H1 (cell line): ENCODE results near the gene PRSS8. TPM values are rescaled to one million over a fixed set of nuclear protein-coding genes. Genes with fewer than 3 reads are reported as not detected.

Experiments used
- CTCF ChIA-PET: fragments of 300-600 bp; sonication (Branson Sonifier 250); formaldehyde crosslinking; loops from one replicate; lab custom pipeline; 2021; ENCODE audit not compliant: partially characterized antibody; lab: Charles Lee
- POLR2A ChIA-PET: fragments of 300-600 bp; sonication (Branson Sonifier 250); formaldehyde crosslinking; loops from one replicate; lab custom pipeline; 2021; ENCODE audit warnings: inconsistent platforms; ENCODE audit not compliant: partially characterized antibody; lab: Charles Lee
- DNase-seq, 2 experiments: peaks; one replicate each; pipeline versions ENCODE4 v3.0.0 to v3.0.0-alpha.2; 2010 to 2022; ENCODE audit warnings: low spot score in 2 of 2, low read depth in 1 of 2, mixed read lengths in 1 of 2
- FAIRE-seq: peaks from 2 replicates; lab custom pipeline; 2011; peaks lifted over from hg19 to GRCh38; lab: Jason Lieb, UNC
- H2AFZ ChIP-seq: 2 replicates; pipeline ENCODE4 v1.8.1; 2012; ENCODE audit warnings: low read length, inconsistent platforms
- H2AK5ac ChIP-seq: 2 replicates; pipeline ENCODE4 v1.6.1; 2013; ENCODE audit warnings: low read depth, low read length
- H2BK120ac ChIP-seq: replicated peaks from 2 replicates; pipeline ENCODE3; 2013; ENCODE audit warnings: low read depth, low read length, inconsistent platforms
- H2BK12ac ChIP-seq: 2 replicates; pipeline ENCODE4 v1.6.1; 2013; ENCODE audit warnings: low read depth, low read length
- H2BK15ac ChIP-seq: 2 replicates; pipeline ENCODE4 v1.6.1; 2013; ENCODE audit warnings: low read length
- H2BK20ac ChIP-seq: 2 replicates; pipeline ENCODE4 v1.6.1; 2013; ENCODE audit warnings: low read length
- H2BK5ac ChIP-seq: 2 replicates; pipeline ENCODE4 v1.6.1; 2013; ENCODE audit warnings: low read depth, low read length
- H3K14ac ChIP-seq: 2 replicates; pipeline ENCODE4 v1.6.1; 2013; ENCODE audit warnings: inconsistent platforms; ENCODE audit not compliant: insufficient read length
- H3K18ac ChIP-seq: 2 replicates; pipeline ENCODE4 v1.6.1; 2013; ENCODE audit warnings: low read length; ENCODE audit errors: extremely low read depth
- H3K23ac ChIP-seq: 2 replicates; pipeline ENCODE4 v1.6.1; 2013; ENCODE audit warnings: inconsistent platforms; ENCODE audit not compliant: insufficient read length
- H3K23me2 ChIP-seq: 2 replicates; pipeline ENCODE4 v1.6.1; 2013; ENCODE audit warnings: low read depth, low read length
- H3K27ac ChIP-seq: 2 replicates; pipeline ENCODE4 v1.6.1; 2011; ENCODE audit warnings: low read depth, low read length, inconsistent platforms
- H3K27me3 ChIP-seq, 4 experiments: replicated peaks in 1 of 4; 1 replicate in 1 of 4; 2 replicates in 3 of 4; pipeline versions ENCODE4 v1.6.1 to v1.8.1; 2011 to 2013; ENCODE audit warnings: low read length in 3 of 4, mild to moderate bottlenecking in 3 of 4, inconsistent platforms in 2 of 4, mixed read lengths in 2 of 4, moderate library complexity in 1 of 4; ENCODE audit not compliant: control insufficient read depth in 3 of 4, insufficient read depth in 3 of 4; ENCODE audit errors: extremely low read depth in 1 of 4
- H3K36me3 ChIP-seq, 4 experiments: 2 replicates each; pipeline versions ENCODE4 v1.6.1 to v1.8.1; 2011 to 2013; ENCODE audit warnings: mild to moderate bottlenecking in 4 of 4, low read length in 3 of 4, moderate library complexity in 2 of 4, control low read depth in 1 of 4, inconsistent platforms in 1 of 4; ENCODE audit not compliant: insufficient read depth in 4 of 4, control insufficient read depth in 2 of 4
- H3K4ac ChIP-seq: replicated peaks from 2 replicates; pipeline ENCODE3; 2013; ENCODE audit warnings: low read length, low read depth, mixed read lengths, inconsistent platforms; ENCODE audit not compliant: insufficient read length
- H3K4me1 ChIP-seq, 4 experiments: replicated peaks in 1 of 4; 1 replicate in 1 of 4; 2 replicates in 3 of 4; pipeline versions ENCODE4 v1.6.1 to v1.8.1; 2011 to 2013; ENCODE audit warnings: low read length in 3 of 4, inconsistent platforms in 2 of 4, mixed read lengths in 1 of 4; ENCODE audit not compliant: insufficient read depth in 4 of 4, control insufficient read depth in 3 of 4
- H3K4me2 ChIP-seq, 2 experiments: 2 replicates each; pipeline versions ENCODE4 v1.6.1 to v1.8.1; 2011 to 2013; ENCODE audit warnings: low read depth in 2 of 2, low read length in 2 of 2, control low read depth in 1 of 2, inconsistent platforms in 1 of 2, mild to moderate bottlenecking in 1 of 2; ENCODE audit not compliant: insufficient read depth in 1 of 2
- H3K4me3 ChIP-seq, 4 experiments: fragments of 200-600, 300-600 bp in 1 of 4; sonication (generic), shearing (Covaris generic), sonication (Bioruptor Twin) in 1 of 4; 2 replicates each; pipeline versions ENCODE4 v1.5.1 to v1.8.1; 2011 to 2016; ENCODE audit warnings: low read length in 4 of 4, low read depth in 3 of 4, control low read depth in 2 of 4, inconsistent platforms in 2 of 4, mild to moderate bottlenecking in 2 of 4, mixed read lengths in 1 of 4, moderate library complexity in 1 of 4; ENCODE audit not compliant: insufficient read depth in 2 of 4; ENCODE audit errors: extremely low read depth in 1 of 4
- H3K56ac ChIP-seq: replicated peaks from 2 replicates; pipeline ENCODE3; 2013; ENCODE audit warnings: low read depth, mild to moderate bottlenecking, mixed read lengths, low read length, inconsistent platforms; ENCODE audit not compliant: insufficient read length
- H3K79me1 ChIP-seq: 2 replicates; pipeline ENCODE4 v1.6.1; 2013; ENCODE audit warnings: low read depth, low read length, control low read depth
- H3K79me2 ChIP-seq, 2 experiments: 2 replicates each; pipeline versions ENCODE4 v1.6.1 to v1.8.1; 2012 to 2013; ENCODE audit warnings: low read length in 2 of 2, mild to moderate bottlenecking in 2 of 2, inconsistent platforms in 1 of 2; ENCODE audit not compliant: insufficient read depth in 2 of 2, control insufficient read depth in 1 of 2
- H3K9ac ChIP-seq, 4 experiments: replicated peaks in 1 of 4; 1 replicate in 1 of 4; 2 replicates in 3 of 4; pipeline versions ENCODE4 v1.6.1 to v1.8.1; 2011 to 2013; ENCODE audit warnings: low read depth in 3 of 4, low read length in 3 of 4, control low read depth in 2 of 4, mild to moderate bottlenecking in 2 of 4, moderate library complexity in 2 of 4, inconsistent platforms in 1 of 4; ENCODE audit errors: extremely low read depth in 1 of 4
- H3K9me3 ChIP-seq, 2 experiments: 2 replicates each; pipeline versions ENCODE4 v1.6.1 to v1.8.1; 2012 to 2013; ENCODE audit warnings: mild to moderate bottlenecking in 2 of 2, moderate library complexity in 2 of 2, control low read depth in 1 of 2, inconsistent platforms in 1 of 2, low read depth in 1 of 2, low read length in 1 of 2, mixed read lengths in 1 of 2; ENCODE audit not compliant: insufficient read depth in 2 of 2
- H4K20me1 ChIP-seq, 2 experiments: replicated peaks in 1 of 2; 2 replicates each; pipeline versions ENCODE3 to v1.8.1; 2011 to 2013; ENCODE audit warnings: inconsistent platforms in 2 of 2, low read length in 2 of 2, mild to moderate bottlenecking in 1 of 2; ENCODE audit not compliant: insufficient read depth in 2 of 2, control insufficient read depth in 1 of 2
- H4K5ac ChIP-seq: 2 replicates; pipeline ENCODE4 v1.6.1; 2013; ENCODE audit warnings: low read length, low read depth, mixed read lengths, inconsistent platforms; ENCODE audit not compliant: insufficient read length
- H4K8ac ChIP-seq: 2 replicates; pipeline ENCODE4 v1.8.0; 2013; ENCODE audit warnings: mild to moderate bottlenecking, moderate library complexity, low read length, inconsistent platforms; ENCODE audit not compliant: insufficient read depth; ENCODE audit errors: extremely low read depth
- H4K91ac ChIP-seq: replicated peaks from 2 replicates; pipeline ENCODE3; 2013; ENCODE audit warnings: low read length, mixed read lengths, inconsistent platforms; ENCODE audit not compliant: insufficient read length
- CEBPB ChIP-seq: IDR thresholded peaks from 2 replicates; pipeline ENCODE4 v1.6.1; 2012; ENCODE audit warnings: low read depth, low read length
- CTBP2 ChIP-seq: IDR thresholded peaks from 2 replicates; pipeline ENCODE4 v1.7.0; 2011; ENCODE audit warnings: borderline replicate concordance, mild to moderate bottlenecking, moderate library complexity, mixed read lengths, low read length; ENCODE audit not compliant: insufficient read depth, insufficient read length
- GABPA ChIP-seq: IDR thresholded peaks from 2 replicates; pipeline ENCODE4 v1.6.1; 2011; ENCODE audit warnings: mild to moderate bottlenecking, low read length, moderate library complexity, borderline replicate concordance; ENCODE audit not compliant: insufficient read depth
- GTF2F1 ChIP-seq: IDR thresholded peaks from 2 replicates; pipeline ENCODE4 v1.6.1; 2012; ENCODE audit warnings: low read depth, low read length, improper control_type of control experiment, borderline replicate concordance
- HDAC2 ChIP-seq, 2 experiments: fragments of 300-600 bp in 1 of 2; sonication (generic) in 1 of 2; IDR thresholded peaks; 2 replicates each; pipeline ENCODE4 v1.6.1; 2011 to 2012; ENCODE audit warnings: low read depth in 2 of 2, low read length in 2 of 2, mild to moderate bottlenecking in 2 of 2, moderate library complexity in 2 of 2, borderline replicate concordance in 1 of 2, inconsistent platforms in 1 of 2
- KDM1A ChIP-seq: fragments of 200-600, 300-600 bp; sonication (generic); IDR thresholded peaks from 2 replicates; pipeline ENCODE4 v1.7.1; 2016; ENCODE audit warnings: mild to moderate bottlenecking, low read length, borderline replicate concordance
- RBBP5 ChIP-seq: IDR thresholded peaks from 2 replicates; pipeline ENCODE4 v1.7.1; 2012; ENCODE audit warnings: low read depth, mild to moderate bottlenecking, inconsistent platforms, low read length, moderate library complexity, borderline replicate concordance
- TAF7 ChIP-seq: optimal IDR thresholded peaks from 2 replicates; pipeline ENCODE3; 2011; ENCODE audit warnings: low read depth, mild to moderate bottlenecking, inconsistent platforms, low read length, moderate library complexity, borderline replicate concordance
- TCF12 ChIP-seq: IDR thresholded peaks from 2 replicates; pipeline ENCODE4 v1.6.1; 2011; ENCODE audit warnings: low read depth, mild to moderate bottlenecking, low read length
- WGBS, 2 experiments: shearing (Covaris generic) in 1 of 2; methylation state at CpG; one replicate each; pipeline versions ENCODE4 v1.1.6 to v1.1.7; 2013 to 2015; ENCODE audit warnings: low lambda C conversion rate in 2 of 2, mixed read lengths in 2 of 2, inconsistent platforms in 1 of 2, low coverage in 1 of 2, missing lambda C conversion rate in 1 of 2; ENCODE audit not compliant: insufficient replicate concordance in 2 of 2, insufficient coverage in 1 of 2, insufficient read length in 1 of 2; ENCODE audit errors: extremely low coverage in 1 of 2, missing lambda C conversion rate in 1 of 2; 5-methylcytosine and 5-hydroxymethylcytosine counted together
- polyA plus RNA-seq, 7 experiments: library from polyadenylated mRNA; depleted of rRNA in 3 of 7; stranded (reverse) in 5 of 7; unstranded in 2 of 7; fragments of >200 nt in 5 of 7; fragments of 200-250 nt in 2 of 7; gene quantifications; 1 replicate in 5 of 7; 2 replicates in 1 of 7; 4 replicates in 1 of 7; pipeline versions ENCODE4 v1.2.1 to v1.2.3, GENCODE V29; 2011 to 2013; ENCODE audit warnings: missing spikeins in 2 of 7, mixed read lengths in 2 of 7
- total RNA-seq: library from RNA; stranded (reverse); fragmentation: NEBNext Ultra II Directional; extraction: Animal tissue kit (Norgen Biotek cat#: 25700); gene quantifications from 2 replicates; pipeline ENCODE4 v1.2.1, GENCODE V29; 2021
- TF ChIP-seq, protein P1 (sequence below): IDR thresholded peaks from 2 replicates; pipeline ENCODE4 v1.6.1; 2012; ENCODE audit warnings: inconsistent platforms

Gene PRSS8
- total and polyA plus RNA-seq, 2 of the 8 experiments (the other 6 are each of a cell fraction or from before 2014, with no cell fraction given), result 87.7 to 273 TPM

DNA sequence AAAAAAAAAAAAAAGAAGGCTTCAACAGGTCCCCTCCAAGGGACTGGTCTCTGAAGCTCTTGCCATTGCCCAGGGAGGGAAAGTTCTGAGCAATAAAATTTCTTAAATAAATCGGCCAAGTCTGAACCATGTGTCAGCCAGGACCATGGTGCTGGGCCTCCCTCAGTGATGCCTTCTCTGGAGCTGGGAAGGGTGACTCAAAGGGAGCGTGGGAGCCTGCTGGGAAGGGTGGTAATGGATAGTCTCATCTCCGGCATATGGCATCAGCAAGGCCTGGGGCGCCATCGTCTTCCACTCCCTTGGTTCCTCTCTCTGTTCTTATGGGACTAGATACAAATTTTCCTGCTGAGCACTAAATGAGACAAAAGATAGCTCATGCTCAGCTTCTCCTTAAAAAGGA, 43.2 kb downstream of the PRSS8 start:
- no peak overlapping the region for H3K4me3 ChIP-seq
- H3K9ac ChIP-seq, result no peak overlapping the region
- no peak for FAIRE-seq
- H4K5ac ChIP-seq, result no peak overlapping the region
- TF ChIP-seq HDAC2 (IDR thresholded peaks at IDR 0.05; ENCODE audit: borderline replicate concordance in 1 of 2, low read depth in 2 of 2, low read length in 2 of 2) (no peak), GABPA (no peak), TCF12 (no peak), CTBP2 (no peak), GTF2F1 (no peak), KDM1A (no peak), TAF7 (no peak), RBBP5 (no peak), CEBPB (no peak)
- TF ChIP-seq, protein P1, sequence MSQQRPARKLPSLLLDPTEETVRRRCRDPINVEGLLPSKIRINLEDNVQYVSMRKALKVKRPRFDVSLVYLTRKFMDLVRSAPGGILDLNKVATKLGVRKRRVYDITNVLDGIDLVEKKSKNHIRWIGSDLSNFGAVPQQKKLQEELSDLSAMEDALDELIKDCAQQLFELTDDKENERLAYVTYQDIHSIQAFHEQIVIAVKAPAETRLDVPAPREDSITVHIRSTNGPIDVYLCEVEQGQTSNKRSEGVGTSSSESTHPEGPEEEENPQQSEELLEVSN, result no peak
- WGBS, 2 experiments, result 94% methylated on average over 5 of the region's 5 CpGs; no CpG with 5 or more reads in 1 of the 2 experiments
- no peak overlapping the region for H2AFZ ChIP-seq
- H3K4me1 ChIP-seq, result peaks cover 0 to 9% (median 3%) of the 10 kb centered on the region in 4 experiments; a peak in 4 of 7 replicates
- H2BK120ac ChIP-seq, result no peak overlapping the region
- H3K4ac ChIP-seq, result no peak overlapping the region
- no peak overlapping the region for H2BK20ac ChIP-seq
- H2BK5ac ChIP-seq, result no peak overlapping the region
- H2AK5ac ChIP-seq, result no peak overlapping the region
- peaks cover 0 to 15% (median 4%) of the 10 kb centered on the region in 4 experiments; a peak in 5 of 8 replicates for H3K36me3 ChIP-seq
- POLR2A ChIA-PET, result interaction anchor here (0.9 to 4.2 kb wide), 11 partner anchors 8 to 109 kb away, joined by 3 to 26 read pairs (median 5); partner anchors contain the start of genes FUS, KAT8, ZNF646 and ZNF668
- no peak overlapping the region for H4K8ac ChIP-seq
- H3K4me2 ChIP-seq, result peak overlapping the region in 1 of 2 experiments; percentile 85; a peak in 1 of 4 replicates
- no peak overlapping the region for H3K56ac ChIP-seq
- peaks cover 10% of the 10 kb centered on the region for H3K79me1 ChIP-seq
- CTCF ChIA-PET, result interaction anchor here (0.8 to 2.3 kb wide), 8 partner anchors 8 to 108 kb away, joined by 3 to 10 read pairs (median 4); partner anchors contain the start of gene HSD3B7
- H3K79me2 ChIP-seq, result peaks cover 0 to 7% of the 10 kb centered on the region in 2 experiments; a peak in 1 of 4 replicates
- H3K9me3 ChIP-seq, result no peaks in the 10 kb centered on the region
- H3K27ac ChIP-seq, result no peak overlapping the region
- no peak overlapping the region for H3K23ac ChIP-seq
- H4K20me1 ChIP-seq, result peaks cover 8 to 20% of the 10 kb centered on the region in 2 experiments
- H3K23me2 ChIP-seq, result peaks cover 10% of the 10 kb centered on the region
- H2BK12ac ChIP-seq, result no peak overlapping the region
- H4K91ac ChIP-seq, result no peak overlapping the region
- no peak for DNase-seq
- H2BK15ac ChIP-seq, result no peak overlapping the region
- no peaks in the 10 kb centered on the region for H3K27me3 ChIP-seq
- H3K14ac ChIP-seq, result no peak overlapping the region
- H3K18ac ChIP-seq, result no peak overlapping the region
